ENCODE measurements around the gene NLGN2.

The NLGN2 gene

GRCh38 chr17:7425316-7425715 lies 17.7 kb downstream of the NLGN2 start, which contains the start of gene SPEM2:
TSS of gene SPEM2 (plus strand) at chr17:7425616. CDS start at chr17:7425689, 73 bp downstream.
- no peaks in the 10 kb centered on the region for H3K9me3 ChIP-seq (ENCODE audit: control insufficient read depth, low read length)
- H3K4me3 ChIP-seq (ENCODE audit: insufficient read depth, low read depth, low read length, poor library complexity, severe bottlenecking): no peak within 1 kb of the TSS
- H3K36me3 ChIP-seq (ENCODE audit: control insufficient read depth, insufficient read depth, low read length): no peaks in the 10 kb centered on the region
- no peak within 1 kb of the TSS for H3K27ac ChIP-seq (ENCODE audit: insufficient read depth, low read length, poor library complexity, severe bottlenecking)
- H3K27me3 ChIP-seq (replicated peaks; ENCODE audit: control insufficient read depth, insufficient read depth, low read length, poor library complexity, severe bottlenecking): no peaks in the 10 kb centered on the region
- DNase-seq: no peak
- no peaks in the 10 kb centered on the region for H3K4me1 ChIP-seq (ENCODE audit: control insufficient read depth, insufficient read depth, low read length, poor library complexity, severe bottlenecking)

- no peaks in the 10 kb centered on the region for H3K4me1 ChIP-seq (ENCODE audit: control insufficient read depth, insufficient read depth, low read length, poor library complexity, severe bottlenecking)
- DNase-seq: no peak
These were observed 18.1 kb downstream of the NLGN2 start for GRCh38 chr17:7425756-7426155.

GRCh38 chr17:7426203-7426863 lies 18.7 kb downstream of the NLGN2 start:
- Histone ChIP-seq H3K36me3 (ENCODE audit: control insufficient read depth, insufficient read depth, low read length) (no peaks in the 10 kb centered on the region), H3K9me3 (ENCODE audit: control insufficient read depth, low read length) (no peaks in the 10 kb centered on the region), H3K4me3 (ENCODE audit: insufficient read depth, low read depth, low read length, poor library complexity, severe bottlenecking) (no peak overlapping the region), H3K4me1 (ENCODE audit: control insufficient read depth, insufficient read depth, low read length, poor library complexity, severe bottlenecking) (no peaks in the 10 kb centered on the region), H3K27ac (ENCODE audit: insufficient read depth, low read length, poor library complexity, severe bottlenecking) (no peak overlapping the region), H3K27me3 (replicated peaks; ENCODE audit: control insufficient read depth, insufficient read depth, low read length, poor library complexity, severe bottlenecking) (no peaks in the 10 kb centered on the region)
- no peak for DNase-seq

More at GRCh38 chr17:7425756-7426155, 18.1 kb downstream of the NLGN2 start:
- Histone ChIP-seq H3K4me3 (ENCODE audit: insufficient read depth, low read depth, low read length, poor library complexity, severe bottlenecking) (no peak overlapping the region), H3K9me3 (ENCODE audit: control insufficient read depth, low read length) (no peaks in the 10 kb centered on the region), H3K27me3 (replicated peaks; ENCODE audit: control insufficient read depth, insufficient read depth, low read length, poor library complexity, severe bottlenecking) (no peaks in the 10 kb centered on the region), H3K36me3 (ENCODE audit: control insufficient read depth, insufficient read depth, low read length) (no peaks in the 10 kb centered on the region), H3K27ac (ENCODE audit: insufficient read depth, low read length, poor library complexity, severe bottlenecking) (no peak overlapping the region)

- no peaks in the 10 kb centered on the region for H3K9me3 ChIP-seq (ENCODE audit: control insufficient read depth, low read length)
- no peaks in the 10 kb centered on the region for H3K27me3 ChIP-seq (replicated peaks; ENCODE audit: control insufficient read depth, insufficient read depth, low read length, poor library complexity, severe bottlenecking)
- no peaks in the 10 kb centered on the region for H3K4me1 ChIP-seq (ENCODE audit: control insufficient read depth, insufficient read depth, low read length, poor library complexity, severe bottlenecking)
- H3K27ac ChIP-seq (ENCODE audit: insufficient read depth, low read length, poor library complexity, severe bottlenecking): no peak overlapping the region
- DNase-seq: no peak
- no peaks in the 10 kb centered on the region for H3K36me3 ChIP-seq (ENCODE audit: control insufficient read depth, insufficient read depth, low read length)
- H3K4me3 ChIP-seq (ENCODE audit: insufficient read depth, low read depth, low read length, poor library complexity, severe bottlenecking): no peak overlapping the region
These were observed 19.3 kb downstream of the NLGN2 start for GRCh38 chr17:7426896-7427489.

- no peaks in the 10 kb centered on the region for H3K9me3 ChIP-seq (ENCODE audit: control insufficient read depth, low read length)
- no peak overlapping the region for H3K4me3 ChIP-seq (ENCODE audit: insufficient read depth, low read depth, low read length, poor library complexity, severe bottlenecking)
- H3K36me3 ChIP-seq (ENCODE audit: control insufficient read depth, insufficient read depth, low read length): no peaks in the 10 kb centered on the region
- H3K27ac ChIP-seq (ENCODE audit: insufficient read depth, low read length, poor library complexity, severe bottlenecking): no peak overlapping the region
- no peaks in the 10 kb centered on the region for H3K4me1 ChIP-seq (ENCODE audit: control insufficient read depth, insufficient read depth, low read length, poor library complexity, severe bottlenecking)
- H3K27me3 ChIP-seq (replicated peaks; ENCODE audit: control insufficient read depth, insufficient read depth, low read length, poor library complexity, severe bottlenecking): no peaks in the 10 kb centered on the region
- no peak for DNase-seq
These were observed 19.9 kb downstream of the NLGN2 start for GRCh38 chr17:7427549-7427948.

GRCh38 chr17:7428557-7428956 lies 20.9 kb downstream of the NLGN2 start, which contains the start of gene SPEM3:
TSS of gene SPEM3 (plus strand) at chr17:7428857. CDS start at chr17:7428903, 46 bp downstream.
- Histone ChIP-seq H3K9me3 (ENCODE audit: control insufficient read depth, low read length) (no peaks in the 10 kb centered on the region), H3K4me3 (ENCODE audit: insufficient read depth, low read depth, low read length, poor library complexity, severe bottlenecking) (no peak within 1 kb of the TSS), H3K27me3 (replicated peaks; ENCODE audit: control insufficient read depth, insufficient read depth, low read length, poor library complexity, severe bottlenecking) (no peaks in the 10 kb centered on the region), H3K36me3 (ENCODE audit: control insufficient read depth, insufficient read depth, low read length) (no peaks in the 10 kb centered on the region), H3K4me1 (ENCODE audit: control insufficient read depth, insufficient read depth, low read length, poor library complexity, severe bottlenecking) (no peaks in the 10 kb centered on the region), H3K27ac (ENCODE audit: insufficient read depth, low read length, poor library complexity, severe bottlenecking) (no peak within 1 kb of the TSS)
- no peak for DNase-seq

GRCh38 chr17:7429722-7430121 lies 22.1 kb downstream of the NLGN2 start:
- Histone ChIP-seq H3K9me3 (ENCODE audit: control insufficient read depth, low read length) (no peaks in the 10 kb centered on the region), H3K4me3 (ENCODE audit: insufficient read depth, low read depth, low read length, poor library complexity, severe bottlenecking) (no peak overlapping the region), H3K27me3 (replicated peaks; ENCODE audit: control insufficient read depth, insufficient read depth, low read length, poor library complexity, severe bottlenecking) (no peaks in the 10 kb centered on the region), H3K27ac (ENCODE audit: insufficient read depth, low read length, poor library complexity, severe bottlenecking) (no peak overlapping the region), H3K4me1 (ENCODE audit: control insufficient read depth, insufficient read depth, low read length, poor library complexity, severe bottlenecking) (no peaks in the 10 kb centered on the region), H3K36me3 (ENCODE audit: control insufficient read depth, insufficient read depth, low read length) (no peaks in the 10 kb centered on the region)
- DNase-seq: no peak

- peaks cover 10% of the 10 kb centered on the region for H3K4me1 ChIP-seq (ENCODE audit: control insufficient read depth, insufficient read depth, low read length, poor library complexity, severe bottlenecking)
- no peaks in the 10 kb centered on the region for H3K27me3 ChIP-seq (replicated peaks; ENCODE audit: control insufficient read depth, insufficient read depth, low read length, poor library complexity, severe bottlenecking)
- no peaks in the 10 kb centered on the region for H3K36me3 ChIP-seq (ENCODE audit: control insufficient read depth, insufficient read depth, low read length)
- no peak overlapping the region for H3K27ac ChIP-seq (ENCODE audit: insufficient read depth, low read length, poor library complexity, severe bottlenecking)
- H3K9me3 ChIP-seq (ENCODE audit: control insufficient read depth, low read length): no peaks in the 10 kb centered on the region
- no peak for DNase-seq
- H3K4me3 ChIP-seq (ENCODE audit: insufficient read depth, low read depth, low read length, poor library complexity, severe bottlenecking): no peak overlapping the region
These were observed 23.6 kb downstream of the NLGN2 start for GRCh38 chr17:7431231-7431630.

GRCh38 chr17:7432296-7432695 lies 24.7 kb downstream of the NLGN2 start:
- Histone ChIP-seq H3K36me3 (ENCODE audit: control insufficient read depth, insufficient read depth, low read length) (no peaks in the 10 kb centered on the region), H3K4me1 (ENCODE audit: control insufficient read depth, insufficient read depth, low read length, poor library complexity, severe bottlenecking) (peaks cover 18% of the 10 kb centered on the region), H3K27me3 (replicated peaks; ENCODE audit: control insufficient read depth, insufficient read depth, low read length, poor library complexity, severe bottlenecking) (no peaks in the 10 kb centered on the region), H3K27ac (ENCODE audit: insufficient read depth, low read length, poor library complexity, severe bottlenecking) (no peak overlapping the region), H3K4me3 (ENCODE audit: insufficient read depth, low read depth, low read length, poor library complexity, severe bottlenecking) (no peak overlapping the region), H3K9me3 (ENCODE audit: control insufficient read depth, low read length) (no peaks in the 10 kb centered on the region)
- no peak for DNase-seq

Data from effector memory CD4-positive, alpha-beta T cell (primary cell).